ENCODE results near the gene ERP44.

GRCh38 chr9:99936947-99937587 lies 161.7 kb downstream of the ERP44 start:
- TF ChIP-seq CTCF (IDR thresholded peaks at IDR 0.05; ENCODE audit: insufficient read depth, low read length) (no peak), GABPA (IDR thresholded peaks at IDR 0.05; ENCODE audit: low read depth) (no peak), SPI1 (IDR thresholded peaks at IDR 0.05; ENCODE audit: borderline replicate concordance, low read depth) (no peak), POLR2AphosphoS5 (IDR thresholded peaks at IDR 0.05; ENCODE audit: low read depth) (no peak)
